ENCODE measurements around the gene HPGD. TPM values are rescaled to one million over a fixed set of nuclear protein-coding genes. Genes with fewer than 3 reads are reported as not detected.
"Not testable (repeated sequence)": the region's sequence is repeated elsewhere in the genome, so short reads cannot be mapped to it uniquely, and the experiment has no call there.

The HPGD gene
- polyA plus RNA-seq, 3 donors from 2014 or later: 2.3 to 7.9 (median 5.6) TPM

DNA sequence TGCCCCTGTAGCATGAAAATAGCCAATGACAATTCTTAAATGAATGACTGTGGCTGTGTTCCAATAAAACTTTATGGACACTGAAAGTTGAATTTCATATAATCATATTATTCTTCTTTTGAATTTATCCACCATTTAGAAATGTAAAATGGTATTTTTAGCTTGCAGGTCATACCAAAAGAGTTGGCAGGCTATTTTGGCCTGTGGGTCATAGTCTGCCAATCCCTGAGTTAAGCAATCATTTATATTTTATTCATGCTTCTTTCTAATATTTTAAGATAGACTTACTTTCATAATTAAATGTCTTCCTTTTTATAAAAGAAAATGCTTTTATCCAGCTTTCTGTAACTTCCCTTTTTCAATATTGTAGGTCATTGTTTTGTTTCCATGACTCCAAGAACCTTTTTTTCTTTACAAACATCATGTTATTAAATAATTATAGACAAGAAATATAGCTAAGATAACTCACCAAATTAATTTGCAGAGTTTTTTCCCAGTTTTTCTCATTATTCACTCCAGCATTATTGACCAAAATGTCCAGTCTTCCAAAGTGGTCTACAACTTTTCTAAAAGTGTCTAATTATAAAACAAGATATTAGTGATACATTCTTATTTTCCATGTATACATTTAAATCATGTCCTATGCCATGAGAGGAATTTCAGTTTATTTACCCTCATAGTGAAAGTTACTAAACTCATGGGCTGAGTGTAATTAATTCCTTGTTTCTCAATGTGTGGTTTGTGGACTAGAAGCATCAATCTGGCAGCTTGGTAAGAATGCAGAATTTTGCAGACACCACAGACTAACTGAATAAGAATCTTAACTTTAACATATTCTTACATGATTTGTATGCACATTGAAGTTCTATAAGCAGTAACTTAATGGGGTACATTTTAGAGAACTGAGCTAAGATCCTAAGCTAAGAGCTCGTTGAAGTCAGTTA, 4.5 kb downstream of the HPGD start:
- peaks cover 0 to under 1% (median 0%) of the 10 kb centered on the region in 3 donors for H3K27me3 Mint-ChIP-seq (ENCODE audit: low read depth in 3 of 3)
- H3K9me3 Mint-ChIP-seq: no peaks in the 10 kb centered on the region
- no peak overlapping the region for H3K27ac Mint-ChIP-seq
- H3K4me3 Mint-ChIP-seq: no peak overlapping the region
- DNase-seq: no peak
- no peaks in the 10 kb centered on the region for H3K36me3 Mint-ChIP-seq
- H3K4me1 Mint-ChIP-seq: peaks cover 27% of the 10 kb centered on the region in 2 donors

DNA sequence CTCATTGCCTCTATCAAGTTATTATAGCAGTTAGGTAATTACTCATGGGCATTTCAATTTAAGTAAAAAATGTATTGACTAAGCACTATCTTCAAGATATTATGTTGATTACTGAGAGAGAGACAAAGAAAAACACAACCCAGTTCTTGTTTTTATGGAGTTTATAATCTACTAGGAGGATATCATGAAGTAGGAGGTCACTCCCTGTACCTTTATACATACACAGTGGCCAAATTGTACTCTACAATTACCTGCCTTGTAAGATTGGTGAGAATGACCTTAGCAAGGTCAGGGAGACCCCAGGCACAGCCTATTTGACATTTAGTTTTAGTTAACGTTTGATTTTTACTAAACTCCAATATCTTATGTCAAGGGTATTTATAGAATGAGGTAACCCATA, 5.5 kb downstream of the HPGD start:
- H3K9me3 Mint-ChIP-seq: no peaks in the 10 kb centered on the region
- H3K36me3 Mint-ChIP-seq: peaks cover 0 to 4% (median 3%) of the 10 kb centered on the region in 3 donors
- H3K4me3 Mint-ChIP-seq: no peak overlapping the region
- H3K4me1 Mint-ChIP-seq: peaks cover 19 to 21% of the 10 kb centered on the region in 2 donors
- H3K27ac Mint-ChIP-seq: no peak overlapping the region
- no peak for DNase-seq
- no peaks in the 10 kb centered on the region for H3K27me3 Mint-ChIP-seq (ENCODE audit: low read depth in 3 of 3)

DNA sequence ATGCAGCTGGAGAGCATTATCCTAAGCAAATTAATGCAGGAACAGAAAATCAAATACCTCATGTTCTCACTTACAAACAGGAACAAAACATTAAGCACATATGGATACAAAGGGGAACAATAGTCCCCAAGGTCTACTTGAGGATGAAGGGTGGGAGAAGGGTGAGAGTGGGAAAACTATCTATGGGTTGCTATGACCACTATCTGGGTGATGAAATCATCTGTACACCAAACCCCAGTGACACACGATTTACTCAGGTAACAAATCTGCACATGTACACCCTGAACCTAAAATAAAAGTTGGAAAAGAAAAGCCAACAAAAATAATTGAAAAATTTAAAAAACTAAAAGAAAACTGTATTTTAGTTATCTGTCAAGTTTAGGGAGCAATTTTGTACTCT, 5.9 kb downstream of the HPGD start:
- Mint-ChIP-seq H3K4me3 (no peak overlapping the region), H3K27me3 (ENCODE audit: low read depth in 3 of 3) (no peaks in the 10 kb centered on the region), H3K27ac (peak overlapping the region in 1 of 6 donors; percentile 30), H3K4me1 (peaks cover 15 to 17% of the 10 kb centered on the region in 2 donors), H3K9me3 (no peaks in the 10 kb centered on the region), H3K36me3 (peaks cover 0 to 4% (median 3%) of the 10 kb centered on the region in 3 donors)
- no peak for DNase-seq

DNA sequence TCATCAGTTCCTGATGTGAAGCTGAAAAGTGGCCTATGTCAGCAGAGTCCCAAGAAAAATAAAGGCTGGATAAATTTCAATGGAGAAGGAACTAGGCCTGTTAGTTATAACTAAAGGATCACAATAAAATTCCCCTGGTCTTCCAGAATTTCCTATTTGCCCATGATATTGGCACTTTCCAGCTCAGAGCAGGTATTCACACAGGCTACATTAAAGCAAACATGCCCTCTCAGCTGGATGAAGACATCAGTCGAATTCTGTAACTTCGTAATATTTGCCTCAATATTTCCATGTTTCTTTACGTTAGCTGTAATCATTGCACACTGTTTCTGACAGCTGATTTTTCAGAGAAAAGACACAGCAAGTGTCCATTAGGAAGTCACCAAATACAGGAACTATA, 9.5 kb downstream of the HPGD start:
- H3K27me3 Mint-ChIP-seq (ENCODE audit: low read depth in 3 of 3): peaks cover 0 to 2% (median 0%) of the 10 kb centered on the region in 3 donors
- no peaks in the 10 kb centered on the region for H3K4me1 Mint-ChIP-seq
- peaks cover 0 to 2% (median 0%) of the 10 kb centered on the region in 6 donors for H3K9me3 Mint-ChIP-seq
- no peak overlapping the region for H3K4me3 Mint-ChIP-seq
- no peak for DNase-seq
- H3K36me3 Mint-ChIP-seq: peaks cover 0 to 4% (median 3%) of the 10 kb centered on the region in 3 donors
- no peak overlapping the region for H3K27ac Mint-ChIP-seq

DNA sequence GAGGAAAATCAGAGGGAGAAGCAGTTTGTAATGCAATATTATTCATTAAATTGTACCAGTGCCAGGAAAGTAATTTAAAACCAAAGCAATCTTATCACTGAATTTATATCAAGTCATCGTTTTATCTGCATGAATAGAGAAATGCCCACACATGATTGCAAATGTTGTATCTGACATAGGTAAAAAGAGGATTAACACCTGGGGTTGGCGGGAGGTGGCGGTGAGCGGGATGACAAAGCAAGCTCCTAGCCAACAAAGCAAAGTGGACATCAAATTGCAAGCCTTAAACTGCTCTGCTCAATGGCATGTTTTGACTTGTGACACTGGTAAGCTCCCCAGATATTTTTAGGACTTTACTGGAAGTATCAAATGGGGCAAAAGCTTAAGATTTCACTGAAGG, 16.4 kb downstream of the HPGD start:
- peaks cover 0 to 3% (median 0%) of the 10 kb centered on the region in 6 donors for H3K9me3 Mint-ChIP-seq
- H3K27me3 Mint-ChIP-seq (ENCODE audit: low read depth in 3 of 3): peaks cover 1 to 2% (median 2%) of the 10 kb centered on the region in 3 donors
- peaks cover 0 to 15% (median 0%) of the 10 kb centered on the region in 3 donors for H3K36me3 Mint-ChIP-seq
- H3K4me3 Mint-ChIP-seq: no peak overlapping the region
- DNase-seq: no peak
- H3K27ac Mint-ChIP-seq: no peak overlapping the region
- no peaks in the 10 kb centered on the region for H3K4me1 Mint-ChIP-seq

DNA sequence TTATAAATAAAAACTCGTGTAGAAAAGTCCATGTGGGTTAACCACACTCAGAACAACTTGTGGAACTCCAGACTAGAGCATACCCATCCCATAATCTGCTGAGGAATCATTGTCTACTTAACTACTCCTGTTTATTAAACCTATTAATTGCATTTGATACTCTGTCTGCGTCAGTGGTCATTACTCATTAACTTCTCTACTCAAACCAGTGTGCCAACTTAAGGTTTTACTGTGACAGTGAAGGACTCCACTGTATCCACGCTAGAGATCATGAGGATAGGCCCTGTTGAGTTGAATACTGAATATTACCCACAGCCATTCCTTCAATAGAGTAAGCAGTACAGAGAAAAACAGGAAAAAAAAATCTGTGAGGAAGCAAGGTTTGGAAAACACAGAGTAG, 17.3 kb downstream of the HPGD start:
- DNase-seq: no peak
- no peak overlapping the region for H3K27ac Mint-ChIP-seq

DNA sequence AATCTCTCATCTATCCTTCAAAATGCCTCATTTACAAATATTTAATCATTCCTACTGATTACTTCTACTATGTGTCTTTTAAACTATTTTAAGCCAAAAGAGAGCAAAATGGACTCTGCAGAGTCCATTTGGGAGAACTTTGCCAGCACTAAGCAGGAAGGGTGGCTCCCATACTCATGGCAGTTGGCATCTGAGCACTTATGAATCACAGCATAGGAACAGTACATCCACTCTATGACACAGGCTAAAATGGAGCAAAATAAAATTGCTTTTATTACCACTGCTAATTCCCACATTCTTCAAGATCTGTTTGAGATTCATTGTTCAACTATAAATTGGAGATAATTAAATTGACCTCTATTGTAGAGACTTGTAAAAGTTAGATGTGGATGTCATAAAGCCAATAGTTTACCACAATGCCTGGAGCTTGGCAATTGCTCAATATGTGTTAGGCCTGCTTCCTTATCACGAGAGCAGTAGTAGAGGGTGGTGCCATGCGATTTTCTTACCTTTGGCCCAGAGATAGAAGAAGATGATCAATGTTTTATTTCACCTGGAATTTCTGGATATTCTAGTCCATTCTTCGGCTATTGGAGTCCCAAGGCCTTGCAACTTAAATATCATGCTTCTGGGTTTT, 19.1 kb downstream of the HPGD start:
- no peak for DNase-seq
- no peak overlapping the region for H3K27ac Mint-ChIP-seq
- H3K36me3 Mint-ChIP-seq: peaks cover 0 to 15% (median 0%) of the 10 kb centered on the region in 3 donors
- H3K4me1 Mint-ChIP-seq: peaks cover 0 to 6% of the 10 kb centered on the region in 2 donors
- peaks cover 0 to 1% (median 0%) of the 10 kb centered on the region in 6 donors for H3K9me3 Mint-ChIP-seq
- peaks cover 0 to 2% (median 1%) of the 10 kb centered on the region in 3 donors for H3K27me3 Mint-ChIP-seq (ENCODE audit: low read depth in 3 of 3)
- no peak overlapping the region for H3K4me3 Mint-ChIP-seq

More for the DNA sequence above, 17.3 kb downstream of the HPGD start:
- H3K9me3 Mint-ChIP-seq: peaks cover 0 to 3% (median 0%) of the 10 kb centered on the region in 6 donors
- peaks cover 0 to 2% (median 1%) of the 10 kb centered on the region in 3 donors for H3K27me3 Mint-ChIP-seq (ENCODE audit: low read depth in 3 of 3)
- no peak overlapping the region for H3K4me3 Mint-ChIP-seq
- peaks cover 0 to 15% (median 0%) of the 10 kb centered on the region in 3 donors for H3K36me3 Mint-ChIP-seq
- no peaks in the 10 kb centered on the region for H3K4me1 Mint-ChIP-seq

DNA sequence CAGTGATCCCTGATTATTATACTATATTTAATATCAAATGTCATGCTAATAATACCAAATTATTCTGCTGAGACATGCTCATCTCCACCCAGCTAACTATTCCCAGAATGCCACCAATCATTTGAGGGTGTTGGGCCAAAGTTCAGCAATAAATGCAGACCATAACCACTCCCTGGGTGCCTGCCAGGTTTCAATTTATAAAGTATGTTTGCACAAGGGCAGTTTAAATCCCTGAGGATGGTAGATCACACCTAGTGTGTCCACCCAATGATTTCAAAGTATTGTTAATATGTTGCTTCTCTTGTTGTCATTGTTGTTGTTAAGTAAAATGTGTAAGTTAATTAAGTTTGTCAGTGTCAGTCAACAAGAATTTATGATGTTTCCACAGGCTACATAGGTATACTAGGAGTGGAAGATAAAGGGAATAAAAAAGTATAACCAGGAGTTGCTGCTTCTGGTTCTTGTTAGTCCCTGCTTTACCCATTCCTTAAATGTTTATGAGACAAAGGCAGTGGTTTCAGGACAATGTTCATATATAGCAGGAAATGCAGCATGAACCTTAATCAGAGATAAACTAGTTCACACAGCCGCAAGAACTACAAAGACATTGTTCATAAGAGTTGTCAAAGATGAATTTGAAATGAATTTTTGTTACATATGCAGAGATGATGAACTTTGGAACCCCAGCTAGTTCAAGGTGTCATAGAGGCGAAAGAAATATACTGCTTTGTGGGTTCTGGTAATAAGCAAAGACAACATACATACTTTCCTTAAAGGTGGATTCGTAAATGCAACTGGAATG, 25.5 kb downstream of the HPGD start:
- H3K27ac Mint-ChIP-seq: peak overlapping the region in 4 of 6 donors; percentile 54 to 60 (median 56)
- peaks cover 0 to 5% (median 0%) of the 10 kb centered on the region in 3 donors for H3K36me3 Mint-ChIP-seq
- H3K27me3 Mint-ChIP-seq (ENCODE audit: low read depth in 3 of 3): peaks cover 0 to 1% (median 0%) of the 10 kb centered on the region in 3 donors
- DNase-seq: no peak
- H3K9me3 Mint-ChIP-seq: no peaks in the 10 kb centered on the region
- peak overlapping the region in 3 of 5 donors; percentile 50 to 79 (median 65) for H3K4me3 Mint-ChIP-seq
- peaks cover 6 to 19% of the 10 kb centered on the region in 2 donors for H3K4me1 Mint-ChIP-seq

DNA sequence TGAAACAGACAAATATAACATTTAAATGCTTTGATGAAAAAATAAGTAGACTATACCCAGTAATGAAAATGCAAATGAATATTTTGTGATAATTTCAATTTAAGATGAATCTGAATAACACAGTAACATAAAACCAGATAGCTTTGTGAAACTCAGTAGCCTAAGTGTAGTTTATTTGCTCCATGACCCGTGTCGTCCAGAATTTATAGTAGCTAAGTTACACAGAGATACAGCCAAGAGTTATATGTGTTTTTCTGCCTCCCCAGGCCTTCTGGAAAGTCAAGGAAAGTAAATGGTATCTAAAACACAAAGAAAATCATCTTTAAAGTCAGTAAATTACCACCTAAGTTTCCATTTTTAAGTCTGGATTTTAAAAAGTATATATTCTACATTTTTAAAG, 26.7 kb downstream of the HPGD start:
- H3K9me3 Mint-ChIP-seq: no peaks in the 10 kb centered on the region
- no peak overlapping the region for H3K27ac Mint-ChIP-seq
- peaks cover 6 to 19% of the 10 kb centered on the region in 2 donors for H3K4me1 Mint-ChIP-seq
- H3K4me3 Mint-ChIP-seq: no peak overlapping the region
- no peaks in the 10 kb centered on the region for H3K27me3 Mint-ChIP-seq (ENCODE audit: low read depth in 3 of 3)
- no peak for DNase-seq
- H3K36me3 Mint-ChIP-seq: peaks cover 0 to 5% (median 0%) of the 10 kb centered on the region in 3 donors

DNA sequence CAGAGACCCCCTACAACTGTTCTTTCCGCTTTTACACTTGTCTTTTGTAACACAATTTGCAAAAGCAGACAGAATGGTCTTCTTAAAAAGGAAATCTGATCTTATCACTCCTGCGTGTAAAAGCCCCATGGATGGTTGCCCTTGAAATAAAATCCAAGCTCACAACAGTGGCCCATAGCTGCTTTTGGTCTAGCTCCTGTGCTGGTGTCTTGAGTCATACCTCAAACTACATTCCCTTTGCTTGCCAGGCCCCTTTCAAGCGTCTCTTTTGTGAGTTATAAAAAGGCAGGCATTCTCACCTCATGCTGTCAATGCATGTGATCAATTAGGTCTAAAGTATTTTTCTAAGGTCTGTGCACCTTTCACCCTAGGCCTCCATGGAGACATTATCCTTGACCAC, 27.6 kb downstream of the HPGD start:
- Mint-ChIP-seq H3K27ac (no peak overlapping the region), H3K36me3 (peaks cover 0 to 5% (median 0%) of the 10 kb centered on the region in 3 donors), H3K27me3 (ENCODE audit: low read depth in 3 of 3) (no peaks in the 10 kb centered on the region), H3K9me3 (no peaks in the 10 kb centered on the region), H3K4me3 (no peak overlapping the region), H3K4me1 (peaks cover 6 to 19% of the 10 kb centered on the region in 2 donors)
- no peak for DNase-seq

DNA sequence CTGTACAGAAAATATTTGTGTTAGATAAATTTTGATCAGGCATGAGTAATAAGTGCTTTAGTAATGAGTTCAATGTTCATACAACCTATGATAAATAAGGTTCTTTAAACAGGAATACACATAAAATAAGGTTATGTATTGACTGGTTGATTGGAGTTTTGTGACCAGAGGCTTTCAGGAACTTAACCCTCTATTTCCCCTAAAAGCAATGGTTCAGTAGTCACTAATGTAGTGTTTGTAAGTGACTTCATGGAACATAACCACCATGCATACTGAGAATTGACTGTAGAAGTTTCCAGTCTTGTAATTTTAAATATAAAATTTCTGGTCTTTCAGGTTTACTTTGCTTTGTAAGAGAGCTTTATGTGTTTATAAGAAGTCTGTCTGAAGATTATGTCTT, 28.1 kb downstream of the HPGD start:
- Mint-ChIP-seq H3K4me1 (peaks cover 6 to 19% of the 10 kb centered on the region in 2 donors), H3K27me3 (ENCODE audit: low read depth in 3 of 3) (no peaks in the 10 kb centered on the region), H3K36me3 (peaks cover 0 to 5% (median 0%) of the 10 kb centered on the region in 3 donors), H3K27ac (no peak overlapping the region), H3K9me3 (no peaks in the 10 kb centered on the region), H3K4me3 (no peak overlapping the region)
- DNase-seq: no peak

DNA sequence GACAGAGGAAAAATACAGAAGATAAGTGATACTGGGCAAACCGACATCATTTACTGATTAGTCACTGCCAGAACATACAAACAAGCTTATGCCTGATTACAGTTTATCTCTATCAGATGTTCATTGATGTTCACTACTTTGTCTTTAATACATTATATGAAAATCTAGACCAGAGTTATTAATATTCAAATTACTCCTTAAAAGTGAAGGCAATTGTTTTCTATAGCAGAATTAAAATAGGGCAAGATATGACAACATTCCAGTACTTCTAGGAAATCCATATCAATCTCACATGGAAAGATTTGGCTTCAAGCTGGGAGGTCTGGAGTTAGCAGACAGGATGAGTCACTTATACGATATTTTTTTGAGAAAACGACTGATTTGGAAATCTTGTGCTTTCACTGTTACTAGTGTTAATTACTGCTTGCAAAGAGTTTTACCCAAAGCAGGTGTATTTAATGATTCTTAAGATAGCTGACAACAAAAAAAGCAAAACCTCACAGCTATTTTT, 31.8 kb downstream of the HPGD start:
- H3K9me3 Mint-ChIP-seq: no peaks in the 10 kb centered on the region
- H3K4me1 Mint-ChIP-seq: no peaks in the 10 kb centered on the region
- peaks cover 0 to 5% (median 0%) of the 10 kb centered on the region in 3 donors for H3K36me3 Mint-ChIP-seq
- DNase-seq: no peak
- no peak overlapping the region for H3K27ac Mint-ChIP-seq
- no peak overlapping the region for H3K4me3 Mint-ChIP-seq
- no peaks in the 10 kb centered on the region for H3K27me3 Mint-ChIP-seq (ENCODE audit: low read depth in 3 of 3)

DNA sequence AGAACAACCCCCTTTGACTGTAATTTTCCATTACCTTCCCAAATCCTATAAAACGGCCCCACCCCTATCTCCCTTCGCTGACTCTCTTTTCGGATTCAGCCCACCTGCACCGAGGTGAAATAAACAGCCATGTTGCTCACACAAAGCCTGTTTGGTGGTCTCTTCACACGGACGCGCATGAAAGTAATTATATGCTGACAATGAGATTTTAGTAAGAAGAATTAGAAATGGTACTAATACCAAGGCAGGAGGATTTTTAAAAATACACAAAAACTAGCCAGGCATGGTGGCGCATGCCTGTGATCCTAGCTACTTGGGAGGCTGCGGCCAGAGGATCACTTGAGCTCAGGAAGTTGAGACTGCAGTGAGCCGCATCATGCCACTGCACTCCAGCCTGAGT, 33.9 kb downstream of the HPGD start:
- not testable (repeated sequence) for H3K27ac Mint-ChIP-seq; H3K27me3 Mint-ChIP-seq (ENCODE audit: low read depth in 3 of 3); H3K4me1 Mint-ChIP-seq; H3K9me3 Mint-ChIP-seq; H3K4me3 Mint-ChIP-seq; H3K36me3 Mint-ChIP-seq; DNase-seq

Measured in immature natural killer cell (primary cell).